SJSA1 (cell line): ENCODE measurements around the gene COX6B2. TPM values are rescaled to one million over a fixed set of nuclear protein-coding genes. Genes with fewer than 3 reads are reported as not detected.

Source experiments
- DNase-seq, 2 experiments: peaks; one replicate each; pipeline ENCODE4 v3.0.0-alpha.2; 2015 to 2020; ENCODE audit warnings: low spot score in 2 of 2, low read depth in 1 of 2
- H3K27ac ChIP-seq: fragments of 250-450 bp; sonication (Bioruptor Pico); 2 replicates; pipeline ENCODE4 v1.5.1; 2020; ENCODE audit warnings: mild to moderate bottlenecking, moderate library complexity
- H3K27me3 ChIP-seq: fragments of 250-450 bp; sonication (Bioruptor Pico); replicated peaks from 2 replicates; pipeline ENCODE4 v1.5.1; 2020; ENCODE audit warnings: mild to moderate bottlenecking, moderate library complexity
- H3K36me3 ChIP-seq: fragments of 250-450 bp; sonication (Bioruptor Pico); 2 replicates; pipeline ENCODE4 v1.5.1; 2020; ENCODE audit warnings: mild to moderate bottlenecking
- H3K4me1 ChIP-seq: fragments of 250-450 bp; sonication (Bioruptor Pico); replicated peaks from 2 replicates; pipeline ENCODE4 v1.6.1; 2021; ENCODE audit warnings: mild to moderate bottlenecking
- H3K4me3 ChIP-seq: fragments of 250-450 bp; sonication (Bioruptor Pico); 2 replicates; pipeline ENCODE4 v1.5.1; 2020; ENCODE audit warnings: mild to moderate bottlenecking
- H3K9me3 ChIP-seq: fragments of 250-450 bp; sonication (Bioruptor Pico); replicated peaks from 2 replicates; pipeline ENCODE4 v1.5.1; 2020; ENCODE audit warnings: mild to moderate bottlenecking
- total RNA-seq: library from RNA; depleted of rRNA; stranded (reverse); fragments of >200 nt; shearing (Covaris generic); gene quantifications from 2 replicates; pipeline ENCODE4 v1.2.3, GENCODE V29; 2014; rRNA removed

COX6B2 gene
- total RNA-seq, 1 experiment from 2014 or later = 0.11 TPM

GRCh38 chr19:55299991-55300390 lies 54.5 kb downstream of the COX6B2 start:
- Histone ChIP-seq H3K4me3 (no peak overlapping the region), H3K4me1 (peaks cover 9% of the 10 kb centered on the region), H3K27me3 (no peaks in the 10 kb centered on the region), H3K36me3 (peaks cover 9% of the 10 kb centered on the region; the same call in 1 of the 2 replicates), H3K9me3 (no peaks in the 10 kb centered on the region), H3K27ac (no peak overlapping the region)
- DNase-seq = no peak

Other genes with a start within 250 kb of the COX6B2 start
- gene PPP1R12C, start 237.1 kb downstream of the COX6B2 start, total RNA-seq = 72.7 and 82.4 TPM in 2 replicates
- gene TNNT1, start 205.5 kb downstream of the COX6B2 start, total RNA-seq = 0.34 and 3.4 TPM in 2 replicates
- gene TNNI3, start 197.0 kb downstream of the COX6B2 start, total RNA-seq = not detected in 2 replicates
- 0.18 and 3.2 TPM in 2 replicates for gene DNAAF3, start 188.1 kb downstream of the COX6B2 start, total RNA-seq
- gene SYT5, start 174.4 kb downstream of the COX6B2 start, total RNA-seq = not detected in 2 replicates
- gene PTPRH, start 145.2 kb downstream of the COX6B2 start, total RNA-seq = 1.4 and 2.0 TPM in 2 replicates
- 0.94 and 1.8 TPM in 2 replicates for gene TMEM86B, start 126.0 kb downstream of the COX6B2 start, total RNA-seq
- gene PPP6R1, start 95.7 kb downstream of the COX6B2 start, total RNA-seq = 33.6 and 48.0 TPM in 2 replicates
- gene HSPBP1, start 74.6 kb downstream of the COX6B2 start, total RNA-seq = 43.5 and 51.4 TPM in 2 replicates
- gene BRSK1, start 70.7 kb downstream of the COX6B2 start, total RNA-seq = 8.5 and 10.3 TPM in 2 replicates
- gene TMEM150B, start 29.4 kb downstream of the COX6B2 start, total RNA-seq = not detected in 2 replicates
- 4.0 and 6.8 TPM in 2 replicates for gene KMT5C, start 14.8 kb downstream of the COX6B2 start, total RNA-seq
- gene GARIN5B, start 8.5 kb upstream of the COX6B2 start, total RNA-seq = 0.03 TPM in 1 of 2 replicates, not detected in the other
- 116 and 141 TPM in 2 replicates for gene IL11, start 15.7 kb upstream of the COX6B2 start, total RNA-seq
- gene TMEM190, start 22.1 kb upstream of the COX6B2 start, total RNA-seq = not detected in 2 replicates
- not detected in 2 replicates for gene TMEM238, start 29.6 kb upstream of the COX6B2 start, total RNA-seq
- gene RPL28, start 31.2 kb upstream of the COX6B2 start, total RNA-seq = 243 and 543 TPM in 2 replicates
- 509 and 518 TPM in 2 replicates for gene UBE2S, start 53.1 kb upstream of the COX6B2 start, total RNA-seq
- not detected in 2 replicates for gene SHISA7, start 88.6 kb upstream of the COX6B2 start, total RNA-seq
- 71.7 and 97.3 TPM in 2 replicates for gene ISOC2, start 106.9 kb upstream of the COX6B2 start, total RNA-seq
- not detected in 2 replicates for gene C19orf85, start 110.0 kb upstream of the COX6B2 start, total RNA-seq
- 1.1 and 4.1 TPM in 2 replicates for gene ZNF628, start 121.9 kb upstream of the COX6B2 start, total RNA-seq
- gene NAT14, start 130.5 kb upstream of the COX6B2 start, total RNA-seq = 10.9 and 12.1 TPM in 2 replicates
- not detected in 2 replicates for gene SSC5D, start 133.7 kb upstream of the COX6B2 start, total RNA-seq
- not detected in 2 replicates for gene SBK2, start 182.4 kb upstream of the COX6B2 start, total RNA-seq
- gene SBK3, start 190.8 kb upstream of the COX6B2 start, total RNA-seq = 0.32 TPM in 1 of 2 replicates, not detected in the other
- 7.2 and 12.7 TPM in 2 replicates for gene ZNF579, start 226.1 kb upstream of the COX6B2 start, total RNA-seq
- gene FIZ1, start 244.8 kb upstream of the COX6B2 start, total RNA-seq = 2.4 and 5.4 TPM in 2 replicates
- 3.8 and 15.5 TPM in 2 replicates for gene ZNF524, start 245.6 kb upstream of the COX6B2 start, total RNA-seq